Sigmoid colon (tissue), 7 donors: ENCODE data around the gene KRTAP26-1. TPM values are rescaled to one million over a fixed set of nuclear protein-coding genes. Genes with fewer than 3 reads are reported as not detected.

ENCODE experiments used
- DNase-seq: peaks from one replicate; pipeline ENCODE4 v3.0.0-alpha.2; 2019
- H3K27ac ChIP-seq, 4 donors: fragments of 200-600 bp; sonication (generic); one replicate each; pipeline ENCODE4 v1.5.1; 2016 to 2019; ENCODE audit warnings: mild to moderate bottlenecking in 1 of 4
- H3K27me3 ChIP-seq, 3 donors: fragments of 200-600 bp; sonication (generic); one replicate each; pipeline ENCODE4 v1.5.1; 2019; ENCODE audit warnings: mild to moderate bottlenecking in 1 of 3
- H3K36me3 ChIP-seq, 4 donors: fragments of 200-600 bp; sonication (generic); one replicate each; pipeline ENCODE4 v1.5.1; 2016 to 2019
- H3K4me1 ChIP-seq, 4 donors: fragments of 200-600 bp; sonication (generic); one replicate each; pipeline ENCODE4 v1.5.1; 2017 to 2019
- H3K4me3 ChIP-seq, 4 donors: fragments of 200-600 bp; sonication (generic); one replicate each; pipeline ENCODE4 v1.5.1; 2017 to 2019; ENCODE audit warnings: mild to moderate bottlenecking in 2 of 4, moderate library complexity in 1 of 4
- H3K9me3 ChIP-seq, 4 donors: fragments of 200-600 bp in 3 of 4; sonication (generic) in 3 of 4; one replicate each; pipeline versions ENCODE4 v1.5.1 to v1.6.1; 2013 to 2019
- CTCF ChIP-seq, 4 experiments: fragments of 450-650 bp in 3 of 4; fragments of 200-600 bp in 1 of 4; IDR thresholded peaks; one replicate each; pipeline ENCODE4 v1.5.1; 2016 to 2019; ENCODE audit warnings: antibody characterized with exemption in 4 of 4, mild to moderate bottlenecking in 3 of 4, moderate library complexity in 2 of 4
- EP300 ChIP-seq, 4 donors: sonication (generic); formaldehyde crosslinking; IDR thresholded peaks; one replicate each; pipeline ENCODE4 v1.6.1; 2017; ENCODE audit warnings: antibody characterized with exemption in 4 of 4
- POLR2A ChIP-seq, 2 donors: fragments of 450-650 bp; IDR thresholded peaks; one replicate each; pipeline ENCODE4 v1.6.1; 2016; ENCODE audit warnings: antibody characterized with exemption in 2 of 2, mild to moderate bottlenecking in 2 of 2, moderate library complexity in 2 of 2
- POLR2AphosphoS5 ChIP-seq, 4 donors: sonication (generic); formaldehyde crosslinking; IDR thresholded peaks; one replicate each; pipeline ENCODE4 v1.6.1; 2017; ENCODE audit warnings: antibody characterized with exemption in 4 of 4
- WGBS, 2 donors: extraction: QIAGEN DNeasy Blood & Tissue Kit; methylation state at CpG; one replicate each; pipeline ENCODE4 v1.1.7; 2013; 5-methylcytosine and 5-hydroxymethylcytosine counted together
- intact Hi-C: fragments of 100-400 bp; cut with DNase I; formaldehyde crosslinking; loops from one replicate; pipeline ENCODE4 v1.15.1; 2023
- polyA plus RNA-seq, 3 donors: library from polyadenylated mRNA; stranded (reverse); fragments of 200-250 nt; gene quantifications; one replicate each; pipeline ENCODE4 v1.2.3, GENCODE V29; 2013
- total RNA-seq, 4 donors: library from RNA; depleted of rRNA; stranded (reverse); fragments of >200 nt; gene quantifications; one replicate each; pipeline ENCODE4 v1.1.0, GENCODE V29; 2016
- donor health status: healthy with polysubstance abuse.
- donor health status: Bipolar disorder and iron deficiency.
- donor health status: healthy.

KRTAP26-1 gene
- total and polyA plus RNA-seq, 7 donors, result not detected

- Histone ChIP-seq H3K36me3 (no peaks in the 10 kb centered on the region), H3K9me3 (no peaks in the 10 kb centered on the region)
- 92 to 96% methylated on average over 2 of the region's 2 CpGs for WGBS, 2 donors
These were observed 30.9 kb downstream of the KRTAP26-1 start, which contains the start of gene KRTAP25-1 for GRCh38 chr21:30289215-30289614. TSS of gene KRTAP25-1 (minus strand) at chr21:30289514. CDS start at chr21:30289490, 24 bp downstream.

GRCh38 chr21:30282850-30283249, 37.3 kb downstream of the KRTAP26-1 start, which contains the start of gene KRTAP24-1:
TSS of gene KRTAP24-1 (minus strand) at chr21:30282950. CDS start at chr21:30282932, 18 bp downstream.
- intact Hi-C loops, result no loop called here
- H3K27ac ChIP-seq, result no peak within 1 kb of the TSS
- no peak for DNase-seq
- H3K9me3 ChIP-seq, result no peaks in the 10 kb centered on the region
- no peaks in the 10 kb centered on the region for H3K4me1 ChIP-seq
- H3K27me3 ChIP-seq, result no peaks in the 10 kb centered on the region
- 45 to 50% methylated on average over 3 of the region's 3 CpGs for WGBS, 2 donors
- no peak within 1 kb of the TSS for H3K4me3 ChIP-seq
- H3K36me3 ChIP-seq, result no peaks in the 10 kb centered on the region
- TF ChIP-seq POLR2A (IDR thresholded peaks at IDR 0.05), result no peak
- TF ChIP-seq CTCF (IDR thresholded peaks at IDR 0.05), result no peak
- no peak for TF ChIP-seq POLR2AphosphoS5 (IDR thresholded peaks at IDR 0.05)
- no peak for TF ChIP-seq EP300 (IDR thresholded peaks at IDR 0.05)

More at GRCh38 chr21:30289215-30289614, 30.9 kb downstream of the KRTAP26-1 start, which contains the start of gene KRTAP25-1:
- no peak within 1 kb of the TSS for H3K27ac ChIP-seq
- H3K4me3 ChIP-seq, result no peak within 1 kb of the TSS
- no peaks in the 10 kb centered on the region for H3K4me1 ChIP-seq
- DNase-seq, result no peak
- H3K27me3 ChIP-seq, result no peaks in the 10 kb centered on the region
- TF ChIP-seq CTCF (IDR thresholded peaks at IDR 0.05) (no peak), POLR2A (IDR thresholded peaks at IDR 0.05) (no peak), EP300 (IDR thresholded peaks at IDR 0.05) (no peak), POLR2AphosphoS5 (IDR thresholded peaks at IDR 0.05) (no peak)
- intact Hi-C loops, result no loop called here

- TF ChIP-seq EP300 (IDR thresholded peaks at IDR 0.05) (no peak), POLR2A (IDR thresholded peaks at IDR 0.05) (no peak), CTCF (IDR thresholded peaks at IDR 0.05) (no peak)
- Histone ChIP-seq H3K36me3 (no peaks in the 10 kb centered on the region), H3K4me1 (no peaks in the 10 kb centered on the region), H3K27me3 (no peaks in the 10 kb centered on the region), H3K27ac (no peak overlapping the region), H3K4me3 (no peak overlapping the region), H3K9me3 (no peaks in the 10 kb centered on the region)
- no peak for DNase-seq
- 82 to 83% methylated on average over 1 of the region's 1 CpG for WGBS, 2 donors
- intact Hi-C loops, result no loop called here
These were observed 48.5 kb downstream of the KRTAP26-1 start for GRCh38 chr21:30271611-30272010.

- intact Hi-C loops, result no loop called here
- H3K36me3 ChIP-seq, result no peaks in the 10 kb centered on the region
- 80 to 83% methylated on average over 5 of the region's 5 CpGs for WGBS, 2 donors
- no peak for DNase-seq
- H3K4me3 ChIP-seq, result no peak overlapping the region
- peaks cover 0 to 3% (median 0%) of the 10 kb centered on the region in 4 donors for H3K9me3 ChIP-seq
- no peak overlapping the region for H3K27ac ChIP-seq
- H3K4me1 ChIP-seq, result no peaks in the 10 kb centered on the region
- H3K27me3 ChIP-seq, result no peaks in the 10 kb centered on the region
- no peak for TF ChIP-seq CTCF (IDR thresholded peaks at IDR 0.05)
These were observed 49.0 kb downstream of the KRTAP26-1 start for GRCh38 chr21:30271156-30271555.
